ENCODE measurements around the gene TBC1D25.

Gene TBC1D25

DNA sequence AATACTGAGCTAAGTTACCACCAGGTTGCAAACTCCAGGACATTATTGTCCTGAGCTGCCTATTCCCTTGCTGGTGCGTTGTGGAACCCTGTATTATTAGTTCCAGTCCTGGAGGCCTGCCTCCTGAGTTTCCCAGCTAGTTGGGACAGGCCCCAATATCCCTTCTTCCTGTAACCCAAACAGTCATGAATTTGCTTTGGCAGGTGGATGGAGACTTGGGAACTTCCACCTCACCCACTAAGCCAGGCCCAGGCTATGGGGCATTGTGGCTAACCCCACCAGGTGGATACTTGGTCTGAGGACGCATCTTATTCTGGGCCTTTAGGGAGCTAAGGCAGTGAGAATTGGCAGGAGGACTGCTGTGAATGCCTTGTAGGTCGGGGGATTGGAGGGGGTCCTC, 39.7 kb downstream of the TBC1D25 start:
- TF ChIP-seq, protein P1, sequence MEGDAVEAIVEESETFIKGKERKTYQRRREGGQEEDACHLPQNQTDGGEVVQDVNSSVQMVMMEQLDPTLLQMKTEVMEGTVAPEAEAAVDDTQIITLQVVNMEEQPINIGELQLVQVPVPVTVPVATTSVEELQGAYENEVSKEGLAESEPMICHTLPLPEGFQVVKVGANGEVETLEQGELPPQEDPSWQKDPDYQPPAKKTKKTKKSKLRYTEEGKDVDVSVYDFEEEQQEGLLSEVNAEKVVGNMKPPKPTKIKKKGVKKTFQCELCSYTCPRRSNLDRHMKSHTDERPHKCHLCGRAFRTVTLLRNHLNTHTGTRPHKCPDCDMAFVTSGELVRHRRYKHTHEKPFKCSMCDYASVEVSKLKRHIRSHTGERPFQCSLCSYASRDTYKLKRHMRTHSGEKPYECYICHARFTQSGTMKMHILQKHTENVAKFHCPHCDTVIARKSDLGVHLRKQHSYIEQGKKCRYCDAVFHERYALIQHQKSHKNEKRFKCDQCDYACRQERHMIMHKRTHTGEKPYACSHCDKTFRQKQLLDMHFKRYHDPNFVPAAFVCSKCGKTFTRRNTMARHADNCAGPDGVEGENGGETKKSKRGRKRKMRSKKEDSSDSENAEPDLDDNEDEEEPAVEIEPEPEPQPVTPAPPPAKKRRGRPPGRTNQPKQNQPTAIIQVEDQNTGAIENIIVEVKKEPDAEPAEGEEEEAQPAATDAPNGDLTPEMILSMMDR (IDR thresholded peaks at IDR 0.05; ENCODE audit: low read depth, low read length): no peak
- no peak for DNase-seq (ENCODE audit: extremely low read depth, low read depth)

DNA sequence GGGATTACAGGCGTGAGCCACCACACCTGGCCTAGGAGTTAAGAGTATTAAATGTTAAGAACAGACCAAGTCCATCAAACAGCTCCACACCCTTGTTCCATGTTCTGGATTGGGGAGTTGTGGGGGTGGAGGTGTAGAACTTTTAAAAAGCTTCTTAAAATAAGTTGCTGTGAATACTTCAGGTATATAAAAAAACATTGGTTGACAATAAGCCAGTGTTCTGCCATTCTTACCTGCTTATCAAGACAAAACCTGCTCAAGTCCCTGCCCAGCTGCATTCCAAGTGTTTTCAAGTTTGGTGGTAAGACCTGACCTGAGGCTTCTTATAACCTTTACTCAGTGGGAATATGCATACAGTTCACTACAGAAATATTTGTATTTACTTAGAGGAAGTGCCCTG, 41.1 kb downstream of the TBC1D25 start:
- no peak for DNase-seq (ENCODE audit: extremely low read depth, low read depth)
- TF ChIP-seq, protein P1 (IDR thresholded peaks at IDR 0.05; ENCODE audit: low read depth, low read length): no peak

DNA sequence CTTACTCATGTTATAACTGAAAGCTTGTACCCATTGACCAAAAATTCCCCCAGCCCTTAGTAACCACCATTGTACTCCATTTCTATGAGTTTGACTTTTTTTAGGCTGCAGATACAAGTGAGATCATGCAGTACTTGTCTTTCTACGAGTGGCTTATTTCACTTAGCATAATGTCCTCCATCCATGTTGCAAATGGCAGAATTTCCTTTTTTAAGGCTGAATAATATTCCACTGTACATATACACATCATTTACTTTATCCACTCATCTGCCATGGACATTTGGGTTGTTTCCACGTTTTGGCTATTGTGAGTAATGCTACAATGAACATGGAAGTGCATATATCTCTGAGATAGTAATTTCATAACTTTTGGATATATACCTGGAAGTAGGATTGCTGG, 45.2 kb downstream of the TBC1D25 start:
- TF ChIP-seq, protein P1 (IDR thresholded peaks at IDR 0.05; ENCODE audit: low read depth, low read length): no peak
- no peak for DNase-seq (ENCODE audit: extremely low read depth, low read depth)

DNA sequence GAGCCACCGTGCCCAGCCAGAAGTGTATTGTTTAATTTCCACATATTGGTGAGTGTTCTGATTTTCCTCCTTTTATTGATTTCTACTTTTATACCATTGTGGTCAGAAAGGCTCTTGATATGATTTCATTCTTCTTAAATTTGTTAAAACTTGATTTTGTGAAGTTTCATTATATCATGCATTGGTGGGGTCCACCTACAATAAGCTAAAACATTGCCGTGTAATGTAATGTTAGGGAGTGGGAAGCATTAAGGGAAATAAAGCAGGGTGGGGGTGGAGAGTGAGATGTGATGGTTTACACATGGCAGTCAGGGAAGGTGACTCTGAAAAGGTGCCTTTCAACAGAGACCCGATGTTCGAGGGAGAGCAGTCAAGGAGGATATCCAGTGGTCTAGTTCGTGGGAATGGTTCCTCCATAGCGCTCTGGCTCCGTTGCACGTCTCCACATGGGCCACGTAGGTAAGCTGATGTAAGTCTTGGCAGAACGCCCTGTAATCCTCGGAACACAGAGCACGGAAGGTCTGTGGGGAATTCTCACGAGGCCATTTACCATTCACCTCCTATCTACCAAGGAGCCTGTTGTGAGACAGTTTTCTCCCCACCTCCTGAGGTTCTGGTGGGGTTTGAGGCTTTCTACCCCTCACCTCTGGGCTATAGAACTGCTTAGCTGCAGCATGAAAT, 50.1 kb downstream of the TBC1D25 start:
- TF ChIP-seq, protein P1 (IDR thresholded peaks at IDR 0.05; ENCODE audit: low read depth, low read length): no peak
- no peak for DNase-seq (ENCODE audit: extremely low read depth, low read depth)

DNA sequence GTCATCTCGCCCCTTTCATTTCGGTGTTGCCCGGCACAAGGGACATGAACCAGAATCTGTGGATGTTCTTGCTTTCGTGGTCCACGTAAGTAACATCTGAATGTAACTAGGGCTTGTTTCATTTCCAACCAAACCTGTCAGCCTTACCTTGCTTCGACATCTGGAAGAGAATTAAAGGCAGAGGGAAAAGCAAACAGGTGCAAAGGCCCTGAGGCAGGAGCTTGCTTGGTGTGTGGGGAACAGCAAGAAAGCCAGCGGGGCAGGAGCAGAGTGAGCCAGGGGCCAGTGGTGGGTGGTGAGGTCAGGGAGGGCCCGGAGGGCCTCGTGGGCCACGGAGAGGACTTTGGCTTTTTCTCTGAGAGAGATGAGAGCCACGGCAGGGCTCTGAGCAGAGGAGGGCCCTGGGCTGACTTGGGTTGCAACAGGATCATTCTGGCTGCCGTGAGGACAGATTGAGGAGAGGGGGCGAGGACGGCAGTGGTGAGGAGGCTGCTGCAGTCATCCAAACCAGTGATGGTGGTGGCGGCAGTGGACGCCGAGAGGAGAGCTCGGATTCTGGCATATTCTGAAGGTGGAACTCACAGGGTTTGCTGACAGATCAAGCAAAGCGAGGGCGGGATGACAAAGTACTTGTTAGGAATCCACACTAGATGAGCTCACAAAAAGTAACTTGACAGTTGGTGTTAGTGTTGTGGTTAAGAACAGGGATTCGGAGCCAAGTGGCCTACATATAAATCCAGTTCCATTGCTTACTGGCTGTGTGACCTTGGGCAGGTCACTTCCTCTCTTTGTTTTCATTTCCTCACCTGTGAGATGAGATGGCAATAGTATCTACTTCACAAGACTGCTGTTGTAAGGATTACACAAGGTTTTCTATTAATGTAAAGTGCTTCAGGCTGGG, 50.9 kb downstream of the TBC1D25 start:
- TF ChIP-seq, protein P1 (IDR thresholded peaks at IDR 0.05; ENCODE audit: low read depth, low read length): no peak
- DNase-seq (ENCODE audit: extremely low read depth, low read depth): no peak

DNA sequence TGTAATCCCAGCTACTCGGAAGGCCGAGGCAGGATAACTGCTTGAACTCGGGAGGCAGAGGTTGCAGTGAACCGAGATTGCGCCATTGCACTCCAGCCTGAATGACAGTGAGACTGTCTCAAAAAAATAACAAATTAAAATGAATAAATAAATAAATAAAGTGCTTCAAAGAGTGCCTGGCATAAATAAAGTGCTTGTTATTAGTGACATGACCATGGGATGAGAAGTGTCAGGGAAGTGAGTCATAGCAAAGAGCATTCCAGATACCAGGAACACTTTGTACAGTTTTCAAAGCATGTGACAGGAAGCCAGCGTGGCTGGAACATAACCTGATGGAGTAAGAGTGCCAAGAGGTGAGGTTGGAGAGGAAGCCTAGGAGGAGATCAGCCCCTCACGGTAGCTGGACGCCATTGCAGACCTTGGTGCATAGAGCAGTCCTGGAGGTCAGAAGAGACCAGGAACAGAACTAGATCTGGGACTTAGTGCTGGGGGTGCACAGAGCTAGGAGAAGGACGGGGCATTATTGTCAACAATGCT, 51.8 kb downstream of the TBC1D25 start:
- TF ChIP-seq, protein P1 (IDR thresholded peaks at IDR 0.05; ENCODE audit: low read depth, low read length): no peak
- DNase-seq (ENCODE audit: extremely low read depth, low read depth): no peak

DNA sequence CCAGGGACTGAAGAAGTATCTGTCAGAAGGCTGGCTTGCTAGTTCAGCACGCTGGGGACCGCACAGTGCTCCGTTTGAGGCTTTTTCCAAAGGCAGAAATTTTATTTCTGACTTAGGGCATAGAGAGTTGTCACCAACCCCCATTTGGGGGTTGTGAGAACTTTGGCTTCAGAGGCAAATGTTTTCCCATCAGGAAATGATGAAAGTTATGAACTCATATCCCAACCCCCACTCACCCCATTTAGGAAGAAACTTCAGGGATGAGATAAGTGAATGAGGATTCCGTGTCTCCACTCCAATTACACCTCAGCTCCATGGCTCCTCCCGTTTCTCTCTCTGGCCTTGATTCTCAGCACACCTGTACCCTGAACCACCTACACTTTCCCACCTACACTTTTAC, 53.5 kb downstream of the TBC1D25 start:
- TF ChIP-seq, protein P1 (IDR thresholded peaks at IDR 0.05; ENCODE audit: low read depth, low read length): no peak
- no peak for DNase-seq (ENCODE audit: extremely low read depth, low read depth)

All from AG09319 (cell line).